GM12801 (cell line): ENCODE measurements around the gene CD58.

Experiments used
- TF ChIP-seq, protein P1 (sequence below): IDR thresholded peaks from one replicate; pipeline ENCODE4 v1.5.1; 2011; ENCODE audit warnings: control low read depth; ENCODE audit not compliant: insufficient read length; ENCODE audit errors: extremely low read depth

CD58 gene

DNA sequence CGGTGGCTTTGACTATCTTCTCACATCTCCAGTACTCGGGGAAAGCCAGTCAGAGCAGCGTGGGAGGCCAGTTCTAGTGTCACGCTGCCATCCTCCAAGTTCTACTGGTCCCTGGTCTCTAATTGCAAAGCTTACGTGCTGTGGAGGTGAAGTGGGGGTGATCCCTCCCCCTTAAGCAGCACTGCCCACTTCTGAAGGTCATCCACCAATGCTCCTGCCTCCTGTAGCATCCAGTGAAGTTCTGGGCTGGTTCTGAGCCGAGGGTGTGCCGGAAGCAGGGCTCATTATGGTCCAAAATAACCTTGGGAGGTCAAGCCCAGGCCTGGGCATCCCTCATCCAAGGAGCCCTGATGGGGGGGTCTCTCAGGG, 95.0 kb downstream of the CD58 start:
- TF ChIP-seq, protein P1, sequence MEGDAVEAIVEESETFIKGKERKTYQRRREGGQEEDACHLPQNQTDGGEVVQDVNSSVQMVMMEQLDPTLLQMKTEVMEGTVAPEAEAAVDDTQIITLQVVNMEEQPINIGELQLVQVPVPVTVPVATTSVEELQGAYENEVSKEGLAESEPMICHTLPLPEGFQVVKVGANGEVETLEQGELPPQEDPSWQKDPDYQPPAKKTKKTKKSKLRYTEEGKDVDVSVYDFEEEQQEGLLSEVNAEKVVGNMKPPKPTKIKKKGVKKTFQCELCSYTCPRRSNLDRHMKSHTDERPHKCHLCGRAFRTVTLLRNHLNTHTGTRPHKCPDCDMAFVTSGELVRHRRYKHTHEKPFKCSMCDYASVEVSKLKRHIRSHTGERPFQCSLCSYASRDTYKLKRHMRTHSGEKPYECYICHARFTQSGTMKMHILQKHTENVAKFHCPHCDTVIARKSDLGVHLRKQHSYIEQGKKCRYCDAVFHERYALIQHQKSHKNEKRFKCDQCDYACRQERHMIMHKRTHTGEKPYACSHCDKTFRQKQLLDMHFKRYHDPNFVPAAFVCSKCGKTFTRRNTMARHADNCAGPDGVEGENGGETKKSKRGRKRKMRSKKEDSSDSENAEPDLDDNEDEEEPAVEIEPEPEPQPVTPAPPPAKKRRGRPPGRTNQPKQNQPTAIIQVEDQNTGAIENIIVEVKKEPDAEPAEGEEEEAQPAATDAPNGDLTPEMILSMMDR, result no peak

DNA sequence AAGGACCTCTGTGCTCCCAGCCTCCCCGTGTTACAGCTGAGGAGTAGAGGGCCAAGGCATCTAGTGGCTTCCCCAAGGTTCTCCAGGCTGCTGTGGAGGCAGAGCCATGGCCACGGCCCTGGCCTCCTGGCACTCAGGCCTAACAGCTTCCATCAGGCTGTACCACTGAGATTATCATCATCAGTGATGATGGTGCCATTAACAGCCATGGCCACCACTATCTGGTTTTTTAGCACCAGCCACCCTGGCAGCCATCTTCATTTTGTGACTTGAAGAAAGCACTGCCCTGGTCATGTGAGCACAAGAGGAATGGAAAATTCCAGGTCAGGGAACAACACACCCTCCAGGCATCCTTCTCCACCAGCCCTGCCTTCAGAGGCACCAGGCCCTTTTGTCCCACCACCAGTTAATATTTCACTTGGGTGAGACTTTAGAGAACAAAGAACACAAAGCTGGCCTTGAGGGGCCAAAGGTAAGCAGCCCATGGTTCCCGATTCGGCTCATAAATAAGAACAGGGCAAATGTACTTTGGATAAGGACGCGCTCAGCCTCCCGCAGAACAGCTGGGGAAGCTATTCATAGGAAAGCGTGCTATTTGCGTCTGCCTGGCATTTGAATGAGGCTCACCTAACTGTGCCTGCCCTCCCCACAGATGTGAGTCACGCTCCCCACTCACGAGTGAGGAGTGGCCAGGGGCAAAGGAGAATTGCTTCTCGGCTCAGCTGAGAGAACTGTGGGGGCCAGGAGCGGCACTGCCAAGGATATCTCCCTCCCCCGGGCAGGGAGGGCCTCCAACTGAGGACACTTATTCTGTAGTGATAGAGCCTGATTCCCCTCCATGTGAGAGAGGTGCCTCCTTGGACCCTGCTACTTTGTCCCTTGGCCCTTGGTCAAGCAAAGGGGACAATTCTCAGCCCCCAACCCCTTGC, 95.6 kb downstream of the CD58 start:
- TF ChIP-seq, protein P1, result no peak

DNA sequence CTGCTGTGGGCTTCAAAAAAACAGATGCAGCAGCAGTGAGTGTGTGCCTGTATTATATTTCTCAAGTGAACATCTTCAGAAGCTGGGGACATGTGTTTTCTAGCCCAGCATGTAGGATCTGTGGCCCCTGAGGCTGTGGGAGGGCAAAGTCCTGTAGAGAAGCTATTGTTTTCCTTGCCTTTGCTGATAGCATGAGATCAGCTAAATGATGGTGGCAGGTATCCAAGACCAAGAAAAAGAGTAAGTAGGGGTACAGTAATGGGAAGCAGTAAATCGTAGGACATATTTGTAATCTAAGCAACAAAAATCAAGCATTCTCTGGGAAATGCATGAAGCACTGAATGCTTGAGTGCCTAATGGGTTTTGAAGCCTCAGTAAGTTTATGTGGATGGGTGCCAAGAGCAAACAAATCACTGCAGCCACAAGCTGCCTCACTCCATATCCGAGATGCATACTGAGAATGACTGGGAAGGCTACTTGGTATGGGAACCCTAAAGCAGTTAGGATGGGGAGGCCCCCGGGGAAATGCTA, 98.3 kb downstream of the CD58 start:
- TF ChIP-seq, protein P1, result no peak

DNA sequence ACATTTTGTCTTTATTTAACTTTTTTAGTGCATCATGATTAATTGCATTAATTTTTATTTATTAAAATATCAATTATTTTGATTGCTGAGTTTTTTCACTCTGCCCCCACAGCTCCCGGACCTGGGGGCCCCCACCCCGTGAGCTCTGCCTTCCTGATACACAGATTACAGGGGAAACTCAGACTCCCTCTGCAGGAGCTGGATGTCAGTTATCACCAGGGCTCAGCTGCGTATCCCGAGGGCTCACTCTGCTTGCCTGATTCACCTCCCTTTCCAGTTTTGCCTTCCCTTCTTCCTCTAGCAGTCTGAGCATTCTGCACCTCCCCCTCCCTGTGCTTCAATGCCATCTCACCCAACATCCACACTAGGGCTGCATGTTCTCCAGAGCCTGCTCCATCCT, 99.6 kb downstream of the CD58 start:
- TF ChIP-seq, protein P1, result no peak

DNA sequence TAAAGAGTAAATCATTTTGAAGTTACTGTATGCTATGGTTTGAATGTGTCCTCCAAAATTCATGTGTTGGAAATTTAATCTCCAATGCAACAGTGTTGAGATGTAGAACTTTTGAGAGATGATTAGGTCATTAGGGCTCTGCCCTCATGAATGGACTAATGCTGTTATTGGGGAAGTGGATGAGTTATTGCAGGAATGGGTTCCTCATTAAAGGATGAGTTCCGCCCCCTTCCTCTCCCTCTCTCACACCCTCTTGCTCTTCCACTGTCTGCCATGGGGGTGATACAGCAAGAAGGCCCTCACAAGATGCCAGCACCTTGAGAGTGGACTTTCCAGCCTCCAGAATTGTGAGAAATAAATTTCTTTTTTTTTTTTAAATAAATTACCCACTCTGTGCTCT, 100.2 kb downstream of the CD58 start:
- TF ChIP-seq, protein P1, result no peak

DNA sequence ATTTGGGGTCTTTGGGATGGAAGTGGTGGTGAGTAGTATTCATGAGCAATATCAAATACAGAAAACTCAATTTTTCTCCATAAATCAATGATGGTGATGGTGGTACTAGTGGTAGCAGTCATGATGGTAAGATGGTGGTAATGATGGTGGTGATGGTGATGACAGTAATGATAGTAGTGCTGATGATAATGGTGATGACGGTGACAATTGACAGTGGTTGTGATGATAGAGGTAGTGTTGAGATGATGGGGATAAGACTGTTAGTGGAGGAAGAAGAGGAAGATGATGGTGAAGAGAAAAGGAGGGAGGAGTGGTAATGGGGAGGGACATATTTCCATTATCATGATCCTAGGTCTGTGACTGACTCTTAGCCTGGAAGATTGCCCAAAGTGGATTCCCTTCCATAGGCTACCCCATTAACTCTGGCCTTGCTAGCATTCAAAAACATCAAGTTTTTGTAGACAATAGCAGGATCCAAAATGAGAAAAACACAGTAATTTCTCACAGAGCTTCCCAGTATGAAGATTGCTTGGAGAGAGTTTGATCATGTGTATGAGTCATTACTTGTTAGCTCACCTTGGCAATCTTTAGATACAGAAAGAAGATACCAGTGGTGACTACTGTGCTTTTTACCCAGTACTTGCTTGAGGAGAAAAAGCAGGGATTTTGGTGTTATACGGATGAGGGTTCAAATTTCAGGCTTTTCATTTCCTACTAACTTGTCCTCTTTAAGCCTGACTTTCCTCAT, 103.8 kb downstream of the CD58 start:
- TF ChIP-seq, protein P1, result no peak
